HepG2 (cell line): ENCODE results near the gene CDKN2AIP. TPM values are rescaled to one million over a fixed set of nuclear protein-coding genes. Genes with fewer than 3 reads are reported as not detected.

Experiments used
- ATAC-seq: fragments of 200-7000 bp; cut with Tn5 transposase; 3 replicates; pipeline ENCODE4 v1.9.1; 2020; ENCODE audit warnings: mild to moderate bottlenecking, moderate library complexity
- BruUV-seq: library from RNA; stranded (reverse); fragments of 400-500 nt; replicated peaks from 2 replicates; lab custom pipeline; 2021; lab: Mats Ljungman, UMichigan
- CTCF ChIA-PET: fragments of 300-600 bp; formaldehyde crosslinking; extraction: SDS; loops from one replicate; lab custom pipeline; 2021; ENCODE audit warnings: low total read pairs, inconsistent platforms, low intra/inter-chr PET ratio; lab: Yijun Ruan, JAX
- POLR2A ChIA-PET: fragments of 350-600 bp; sonication (Branson Sonifier 250); formaldehyde crosslinking; loops from one replicate; lab custom pipeline; 2020; ENCODE audit warnings: antibody characterized with exemption, inconsistent platforms; lab: Yijun Ruan, JAX
- DNase-seq: peaks from one replicate; pipeline ENCODE4 v3.0.0-alpha.2; 2015; ENCODE audit warnings: low spot score
- FAIRE-seq: peaks from 3 replicates; lab custom pipeline; 2011; peaks lifted over from hg19 to GRCh38; lab: Jason Lieb, UNC
- H2AFZ ChIP-seq: one replicate; pipeline ENCODE4 v1.6.1; 2011; ENCODE audit warnings: low read length, inconsistent platforms
- H3K27ac ChIP-seq: fragments of 300-600 bp; 3 replicates; pipeline ENCODE4 v1.8.0; 2011; ENCODE audit warnings: mixed run types, mild to moderate bottlenecking, mixed read lengths, low read length, inconsistent platforms; ENCODE audit not compliant: insufficient read depth; ENCODE audit errors: extremely low read length
- H3K27me3 ChIP-seq, 2 experiments: fragments of 200-600 bp in 1 of 2; 2 replicates in 1 of 2; 3 replicates in 1 of 2; pipeline versions ENCODE4 v1.6.0 to v1.8.0; 2011; ENCODE audit warnings: low read length in 2 of 2, mild to moderate bottlenecking in 2 of 2, moderate library complexity in 2 of 2, inconsistent platforms in 1 of 2; ENCODE audit not compliant: insufficient read depth in 2 of 2, control insufficient read depth in 1 of 2
- H3K36me3 ChIP-seq, 2 experiments: fragments of 200-600 bp in 1 of 2; replicated peaks in 1 of 2; 2 replicates in 1 of 2; 3 replicates in 1 of 2; pipeline versions ENCODE4 v1.5.1 to v1.8.0; 2011; ENCODE audit warnings: low read length in 2 of 2, inconsistent platforms in 1 of 2; ENCODE audit not compliant: insufficient read depth in 2 of 2, control insufficient read depth in 1 of 2
- H3K4me1 ChIP-seq: 2 replicates; pipeline ENCODE4 v1.5.1; 2012; ENCODE audit warnings: low read length, inconsistent platforms; ENCODE audit not compliant: insufficient read depth
- H3K4me2 ChIP-seq: 2 replicates; pipeline ENCODE4 v1.6.0; 2011; ENCODE audit warnings: low read depth, low read length, inconsistent platforms
- H3K4me3 ChIP-seq, 3 experiments: fragments of 200-600 bp in 1 of 3; sonication (generic), shearing (Covaris generic) in 1 of 3; replicated peaks in 1 of 3; 2 replicates each; pipeline ENCODE4 v1.5.1; 2011 to 2016; ENCODE audit warnings: low read length in 3 of 3, inconsistent platforms in 2 of 3, low read depth in 2 of 3, mild to moderate bottlenecking in 2 of 3, control low read depth in 1 of 3, mixed read lengths in 1 of 3; ENCODE audit not compliant: insufficient read depth in 1 of 3
- H3K79me2 ChIP-seq: one replicate; pipeline ENCODE4 v1.6.1; 2011; ENCODE audit warnings: low read length, inconsistent platforms; ENCODE audit not compliant: insufficient read depth
- H3K9ac ChIP-seq: 2 replicates; pipeline ENCODE4 v1.6.0; 2011; ENCODE audit warnings: mild to moderate bottlenecking, low read depth, low read length, inconsistent platforms; ENCODE audit not compliant: insufficient read depth
- H3K9me3 ChIP-seq: 2 replicates; pipeline ENCODE4 v1.5.1; 2012; ENCODE audit warnings: mild to moderate bottlenecking, low read length
- H4K20me1 ChIP-seq: 2 replicates; pipeline ENCODE4 v1.6.0; 2011; ENCODE audit warnings: inconsistent platforms, mild to moderate bottlenecking, low read length, moderate library complexity; ENCODE audit not compliant: insufficient read depth
- ARID3A ChIP-seq: IDR thresholded peaks from 2 replicates; pipeline ENCODE4 v1.6.1; 2012; ENCODE audit warnings: low read depth, low read length, improper control_type of control experiment
- ATF3 ChIP-seq: sonication (generic); formaldehyde crosslinking; IDR thresholded peaks from 2 replicates; pipeline ENCODE4 v1.4.0; 2020; ENCODE audit warnings: missing genetic modification reagents
- ATF4 ChIP-seq, 2 experiments: fragments of 450-650 bp in 1 of 2; sonication (generic) in 1 of 2; formaldehyde crosslinking; IDR thresholded peaks; 2 replicates each; pipeline versions ENCODE4 v1.5.0 to v1.8.0; 2020 to 2022; ENCODE audit warnings: mild to moderate bottlenecking in 1 of 2, missing genetic modification reagents in 1 of 2
- EP300 ChIP-seq, 3 experiments: sonication (generic) in 1 of 3; formaldehyde crosslinking in 1 of 3; IDR thresholded peaks; 2 replicates each; pipeline versions ENCODE4 v1.5.1 to v1.6.1; 2011 to 2020; ENCODE audit warnings: low read depth in 2 of 3, low read length in 2 of 3, borderline replicate concordance in 1 of 3, improper control_type of control experiment in 1 of 3, mild to moderate bottlenecking in 1 of 3, missing genetic modification reagents in 1 of 3, moderate library complexity in 1 of 3
- FOSL2 ChIP-seq: sonication (generic); formaldehyde crosslinking; IDR thresholded peaks from 2 replicates; pipeline ENCODE4 v1.4.0; 2020; ENCODE audit warnings: missing genetic modification reagents
- HMGXB3 ChIP-seq: sonication (generic); formaldehyde crosslinking; IDR thresholded peaks from 2 replicates; pipeline ENCODE4 v1.4.0; 2020; ENCODE audit warnings: missing genetic modification reagents, borderline replicate concordance
- MYPOP ChIP-seq: sonication (generic); formaldehyde crosslinking; IDR thresholded peaks from 2 replicates; pipeline ENCODE4 v1.8.1; 2023; ENCODE audit warnings: mild to moderate bottlenecking, moderate library complexity, missing genetic modification reagents
- PLSCR1 ChIP-seq: sonication (generic); formaldehyde crosslinking; IDR thresholded peaks from 2 replicates; pipeline ENCODE4 v1.5.0; 2020; ENCODE audit warnings: missing genetic modification reagents, mild to moderate bottlenecking, borderline replicate concordance
- REPIN1 ChIP-seq: sonication (generic); formaldehyde crosslinking; IDR thresholded peaks from 2 replicates; pipeline ENCODE4 v1.8.0; 2022; ENCODE audit warnings: missing genetic modification reagents, low read depth, mild to moderate bottlenecking, borderline replicate concordance
- SNAPC5 ChIP-seq: sonication (generic); formaldehyde crosslinking; IDR thresholded peaks from 2 replicates; pipeline ENCODE4 v1.8.1; 2023; ENCODE audit warnings: mild to moderate bottlenecking, missing genetic modification reagents, borderline replicate concordance
- SRY ChIP-seq: sonication (generic); formaldehyde crosslinking; IDR thresholded peaks from 2 replicates; pipeline ENCODE4 v1.8.0; 2022; ENCODE audit warnings: mild to moderate bottlenecking, missing genetic modification reagents
- ZNF788 ChIP-seq: sonication (generic); formaldehyde crosslinking; IDR thresholded peaks from 2 replicates; pipeline ENCODE4 v1.5.0; 2020; ENCODE audit warnings: mild to moderate bottlenecking, missing genetic modification reagents, borderline replicate concordance
- WGBS: methylation state at CpG from one replicate; pipeline ENCODE4 v1.1.6; 2017; ENCODE audit warnings: low lambda C conversion rate; 5-methylcytosine and 5-hydroxymethylcytosine counted together
- in situ Hi-C: cut with HindIII; loops from 2 replicates; pipeline ENCODE4 v1.10.0; 2017; ENCODE audit warnings: low pct_unique_long_range_greater_than_20kb; ENCODE audit not compliant: extremely low pct_ligation_motif_present
- intact Hi-C: fragments of 100-400 bp; cut with micrococcal nuclease; formaldehyde crosslinking; loops from one replicate; pipeline ENCODE4 v1.10.0; 2022; ENCODE audit not compliant: unreplicated experiment
- polyA plus RNA-seq, 8 experiments: library from polyadenylated mRNA; depleted of rRNA in 3 of 8; stranded (reverse) in 7 of 8; unstranded in 1 of 8; fragments of >200 nt; fragmentation: Illumina TruSeq in 4 of 8; extraction: Trizol in 4 of 8; gene quantifications; 2 replicates each; pipeline versions ENCODE4 v1.2.1 to v1.2.3, GENCODE V29; 2011 to 2016; ENCODE audit warnings: low read depth in 4 of 8, missing spikeins in 1 of 8, mixed read lengths in 1 of 8; ENCODE audit not compliant: insufficient read depth in 1 of 8
- total RNA-seq, 5 experiments: library from RNA; depleted of rRNA; stranded (reverse); fragments of >200 nt; fragmentation: Illumina TruSeq; extraction: Trizol; gene quantifications; 2 replicates each; pipeline ENCODE4 v1.2.3, GENCODE V29; 2016; ENCODE audit warnings: low read depth in 1 of 5

The CDKN2AIP gene
- total and polyA plus RNA-seq, 2 of the 13 experiments (the other 11 are each of a cell fraction or from before 2014, with no cell fraction given) = 17.0 to 18.7 TPM

- ATAC-seq (peak; percentile 48), DNase-seq (peak; percentile 70), FAIRE-seq (no peak)
- no peaks in the 10 kb centered on the region for H3K36me3 ChIP-seq
- H3K4me2 ChIP-seq = peak overlapping the region; percentile 60
- H3K27ac ChIP-seq = no peak overlapping the region
- H2AFZ ChIP-seq = no peak overlapping the region
- ChIA-PET CTCF (no interaction called here), POLR2A (interaction anchor here (0.9 to 1.4 kb wide), 3 partner anchors 8 to 31 kb away, joined by 3 read pairs; no protein-coding TSS in a partner anchor)
- in situ Hi-C loops = no loop called here
- H4K20me1 ChIP-seq = no peaks in the 10 kb centered on the region
- H3K4me1 ChIP-seq = peaks cover 46% of the 10 kb centered on the region
- H3K79me2 ChIP-seq = no peaks in the 10 kb centered on the region
- no peaks in the 10 kb centered on the region for H3K27me3 ChIP-seq
- WGBS = 39% methylated on average over 7 of the region's 7 CpGs
- H3K9me3 ChIP-seq = no peaks in the 10 kb centered on the region
- H3K4me3 ChIP-seq = no peak overlapping the region
- no peak overlapping the region for H3K9ac ChIP-seq
- no TSS peak for BruUV-seq
- intact Hi-C loops = no loop called here
- TF ChIP-seq SNAPC5 (CRISPR knock-in tag) (no peak), ATF3 (CRISPR knock-in tag) (no peak), SRY (CRISPR knock-in tag) (no peak), PLSCR1 (CRISPR knock-in tag) (no peak), ATF4 (CRISPR knock-in tag; IDR thresholded peaks at IDR 0.05) (no peak), MYPOP (CRISPR knock-in tag) (no peak), ARID3A (0 out of 2 replicates have a peak, but pooled peaks have one; percentile 16), FOSL2 (peak; percentile 73), EP300 (IDR thresholded peaks at IDR 0.05; ENCODE audit: low read depth in 2 of 2, low read length in 2 of 2) (peak in 1 of 2 experiments; percentile 34; a peak in 1 of 4 replicates), EP300 (CRISPR knock-in tag; IDR thresholded peaks at IDR 0.05; ENCODE audit: borderline replicate concordance) (no peak), REPIN1 (CRISPR knock-in tag) (no peak), HMGXB3 (CRISPR knock-in tag) (no peak), ZNF788 (CRISPR knock-in tag) (no peak)
Observed at GRCh38 chr4:183438458-183439113, 5.8 kb upstream of the CDKN2AIP start.
